CD4-positive, CD25-positive, alpha-beta regulatory T cell (primary cell): Measurements from ENCODE around the gene NTMT1. TPM values are rescaled to one million over a fixed set of nuclear protein-coding genes. Genes with fewer than 3 reads are reported as not detected.

Experiments
- ATAC-seq, 2 donors: fragments of 150-1000 bp; cut with Tn5 transposase; one replicate each; pipeline ENCODE4 v1.10.0; 2021; ENCODE audit warnings: low read depth in 2 of 2, moderate number of reproducible peaks in 2 of 2, moderate library complexity in 1 of 2
- DNase-seq, 3 donors: peaks; one replicate each; pipeline versions ENCODE4 v3.0.0 to v3.0.0-alpha.2; 2012 to 2022; ENCODE audit warnings: mixed read lengths in 1 of 3
- H3K27ac ChIP-seq: one replicate; pipeline ENCODE4 v1.7.0; 2013; ENCODE audit warnings: mild to moderate bottlenecking, low read length; ENCODE audit not compliant: insufficient read depth, poor library complexity, severe bottlenecking
- H3K27me3 ChIP-seq: one replicate; pipeline ENCODE4 v1.7.0; 2013; ENCODE audit warnings: low read length; ENCODE audit not compliant: control insufficient read depth, insufficient read depth
- H3K36me3 ChIP-seq: one replicate; pipeline ENCODE4 v1.7.0; 2013; ENCODE audit warnings: mild to moderate bottlenecking, low read length, moderate library complexity; ENCODE audit not compliant: control insufficient read depth, insufficient read depth
- H3K4me1 ChIP-seq: 2 replicates; pipeline ENCODE4 v1.7.0; 2013; ENCODE audit warnings: mild to moderate bottlenecking, low read length; ENCODE audit not compliant: insufficient read depth, control insufficient read depth, poor library complexity, severe bottlenecking
- H3K4me3 ChIP-seq: one replicate; pipeline ENCODE4 v1.7.0; 2013; ENCODE audit warnings: low read depth, mild to moderate bottlenecking, low read length, moderate library complexity
- H3K9me3 ChIP-seq, 2 experiments: 1 replicate in 1 of 2; 2 replicates in 1 of 2; pipeline ENCODE4 v1.7.0; 2013; ENCODE audit warnings: low read length in 2 of 2, mild to moderate bottlenecking in 1 of 2, moderate library complexity in 1 of 2; ENCODE audit not compliant: control insufficient read depth in 2 of 2
- H3K27ac Mint-ChIP-seq, 3 donors: one replicate each; pipeline ENCODE4 v1.8.0; 2020 to 2022; ENCODE audit warnings: mild to moderate bottlenecking in 3 of 3, mixed read lengths in 3 of 3, moderate library complexity in 2 of 3
- H3K27me3 Mint-ChIP-seq: one replicate; pipeline ENCODE4 v1.8.0; 2022; ENCODE audit warnings: mild to moderate bottlenecking, mixed read lengths
- H3K36me3 Mint-ChIP-seq: one replicate; pipeline ENCODE4 v1.8.0; 2020; ENCODE audit warnings: mixed read lengths
- H3K4me1 Mint-ChIP-seq, 4 donors: one replicate each; pipeline ENCODE4 v1.8.0; 2020 to 2022; ENCODE audit warnings: mixed read lengths in 4 of 4, mild to moderate bottlenecking in 1 of 4
- H3K4me3 Mint-ChIP-seq, 4 donors: one replicate each; pipeline ENCODE4 v1.8.0; 2020 to 2022; ENCODE audit warnings: mild to moderate bottlenecking in 4 of 4, mixed read lengths in 4 of 4, moderate library complexity in 3 of 4
- H3K9me3 Mint-ChIP-seq, 7 donors: one replicate each; pipeline ENCODE4 v1.8.0; 2020 to 2022; ENCODE audit warnings: mixed read lengths in 7 of 7, mild to moderate bottlenecking in 3 of 7, moderate library complexity in 2 of 7
- polyA plus RNA-seq, 4 donors: library from polyadenylated mRNA; unstranded; fragments of 300-500 nt; fragmentation: Illumina TruSeq; gene quantifications; one replicate each; pipeline ENCODE4 v1.2.3, GENCODE V29; 2021
- total RNA-seq: library from RNA; stranded (reverse); gene quantifications from one replicate; pipeline ENCODE4 v1.2.3, GENCODE V29; 2022

The NTMT1 gene
- total and polyA plus RNA-seq, 5 donors from 2014 or later: 37.4 to 56.7 (median 52.0) TPM

- H3K36me3 Mint-ChIP-seq: no peaks in the 10 kb centered on the region
- DNase-seq (no peak), ATAC-seq (no peak)
- no peak overlapping the region for H3K4me3 Mint-ChIP-seq
- H3K27ac Mint-ChIP-seq: no peak overlapping the region
- H3K27me3 Mint-ChIP-seq: peaks cover 14% of the 10 kb centered on the region
- H3K4me3 ChIP-seq: no peak overlapping the region
- no peak overlapping the region for H3K27ac ChIP-seq
- no peaks in the 10 kb centered on the region for H3K27me3 ChIP-seq
- no peaks in the 10 kb centered on the region for H3K4me1 ChIP-seq
- H3K4me1 Mint-ChIP-seq: peaks cover 0 to 2% (median 0%) of the 10 kb centered on the region in 4 donors
- H3K9me3 ChIP-seq: no peaks in the 10 kb centered on the region
- H3K36me3 ChIP-seq: no peaks in the 10 kb centered on the region
- no peaks in the 10 kb centered on the region for H3K9me3 Mint-ChIP-seq
These were observed 56.0 kb downstream of the NTMT1 start for GRCh38 chr9:129681924-129682323.

- Histone ChIP-seq H3K27ac (no peak overlapping the region), H3K27me3 (no peaks in the 10 kb centered on the region), H3K9me3 (no peaks in the 10 kb centered on the region), H3K4me3 (no peak overlapping the region), H3K36me3 (no peaks in the 10 kb centered on the region), H3K4me1 (no peaks in the 10 kb centered on the region)
- DNase-seq (no peak), ATAC-seq (no peak)
- H3K27me3 Mint-ChIP-seq: peaks cover 12% of the 10 kb centered on the region
- H3K4me1 Mint-ChIP-seq: peaks cover 0 to 2% (median 0%) of the 10 kb centered on the region in 4 donors
- H3K9me3 Mint-ChIP-seq: no peaks in the 10 kb centered on the region
- H3K36me3 Mint-ChIP-seq: no peaks in the 10 kb centered on the region
- H3K4me3 Mint-ChIP-seq: no peak overlapping the region
- H3K27ac Mint-ChIP-seq: no peak overlapping the region
These were observed 56.4 kb downstream of the NTMT1 start for GRCh38 chr9:129682381-129682780.

GRCh38 chr9:129685220-129685932 lies 59.4 kb downstream of the NTMT1 start:
- H3K27ac Mint-ChIP-seq: peak overlapping the region in 1 of 3 donors; percentile 63
- Histone ChIP-seq H3K4me1 (no peaks in the 10 kb centered on the region), H3K27me3 (no peaks in the 10 kb centered on the region), H3K36me3 (no peaks in the 10 kb centered on the region), H3K27ac (no peak overlapping the region), H3K4me3 (no peak overlapping the region), H3K9me3 (no peaks in the 10 kb centered on the region)
- peaks cover 11% of the 10 kb centered on the region for H3K27me3 Mint-ChIP-seq
- H3K9me3 Mint-ChIP-seq: no peaks in the 10 kb centered on the region
- ATAC-seq (no peak), DNase-seq (no peak)
- H3K4me3 Mint-ChIP-seq: no peak overlapping the region
- no peaks in the 10 kb centered on the region for H3K4me1 Mint-ChIP-seq
- H3K36me3 Mint-ChIP-seq: no peaks in the 10 kb centered on the region

Other genes with a start within 250 kb of the NTMT1 start
- not detected for gene C9orf50, start 5.1 kb upstream of the NTMT1 start, total RNA-seq
- gene C9orf50, start 5.1 kb upstream of the NTMT1 start, polyA plus RNA-seq: not detected
- gene ASB6, start 16.0 kb downstream of the NTMT1 start, total RNA-seq: 27.8 TPM
- gene ASB6, start 16.0 kb downstream of the NTMT1 start, polyA plus RNA-seq: 10 to 100 TPM; 21.7 to 26.9 (median 23.7) TPM
- not detected for gene PRRX2, start 39.5 kb downstream of the NTMT1 start, total RNA-seq
- gene PRRX2, start 39.5 kb downstream of the NTMT1 start, polyA plus RNA-seq: not detected
- not detected for gene PTGES, start 126.9 kb downstream of the NTMT1 start, total RNA-seq
- under 1 TPM in 1 of 4 donors, not detected in 3; 0.17 TPM for gene PTGES, start 126.9 kb downstream of the NTMT1 start, polyA plus RNA-seq
- 25.5 TPM for gene TOR1B, start 177.0 kb downstream of the NTMT1 start, total RNA-seq
- 10 to 100 TPM; 11.6 to 27.2 (median 14.5) TPM for gene TOR1B, start 177.0 kb downstream of the NTMT1 start, polyA plus RNA-seq
- 19.3 TPM for gene TOR1A, start 198.0 kb downstream of the NTMT1 start, total RNA-seq
- 10 to 100 TPM; 63.6 to 72.7 (median 69.6) TPM for gene TOR1A, start 198.0 kb downstream of the NTMT1 start, polyA plus RNA-seq
- gene C9orf78, start 209.1 kb downstream of the NTMT1 start, total RNA-seq: 91.6 TPM
- gene C9orf78, start 209.1 kb downstream of the NTMT1 start, polyA plus RNA-seq: 100 to 1,000 TPM; 155 to 196 (median 170) TPM
- gene USP20, start 209.3 kb downstream of the NTMT1 start, total RNA-seq: 116 TPM
- 10 to 100 TPM; 37.1 to 54.7 (median 46.9) TPM for gene USP20, start 209.3 kb downstream of the NTMT1 start, polyA plus RNA-seq